Stimulated activated naive CD8-positive, alpha-beta T cell treated with anti-CD3 and anti-CD28 coated beads, Interleukin-15, Interleukin-2, amounts not matched to agents 100 U/mL and 50 U/mL, for 24 hours (primary cell): ENCODE measurements around the gene KCNK15.
A peak's percentile ranks its signal among the peaks of the same experiment; 100 is the strongest.

ENCODE experiments used
- ATAC-seq: fragments of 150-1000 bp; cut with Tn5 transposase; one replicate; pipeline ENCODE4 v1.10.0; 2021
- DNase-seq: peaks from one replicate; pipeline ENCODE4 v3.0.0; 2021

KCNK15 gene

DNA sequence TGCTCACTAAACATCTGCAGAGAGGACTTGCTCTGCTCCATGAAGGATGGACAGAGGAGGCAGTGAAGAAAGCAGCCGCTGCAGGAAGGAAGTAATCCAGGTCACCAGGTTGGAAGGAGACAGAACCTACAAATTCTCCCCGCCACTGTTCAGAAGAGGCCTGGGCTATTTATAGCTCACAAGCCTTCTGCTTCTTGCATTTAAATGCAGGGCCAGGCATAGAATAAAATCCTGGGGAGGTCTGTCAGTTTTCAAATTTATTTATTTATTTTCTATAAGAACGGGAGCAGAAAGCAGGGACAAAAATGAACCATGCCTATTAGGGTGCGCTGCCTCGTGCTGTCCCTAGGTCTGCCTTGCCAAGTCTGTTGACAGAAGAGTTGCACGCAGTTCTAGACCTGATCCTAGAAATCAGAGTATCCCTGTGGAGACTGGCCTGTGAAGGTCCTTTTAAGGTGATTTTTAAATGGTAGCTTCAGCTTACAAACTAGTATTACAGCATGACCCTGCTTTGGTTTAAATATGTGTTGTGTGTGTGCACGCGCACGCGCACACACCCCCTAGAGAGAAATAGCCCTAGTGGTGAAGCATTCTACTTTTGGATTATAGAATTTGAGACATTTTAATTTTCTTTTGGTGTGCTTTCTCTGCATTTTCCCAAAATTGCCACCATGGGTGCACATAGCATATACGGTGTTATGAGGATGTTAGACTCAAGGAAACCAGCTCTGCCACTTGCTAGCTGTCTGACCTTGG, 45.2 kb downstream of the KCNK15 start:
- DNase-seq (no peak), ATAC-seq (no peak)

DNA sequence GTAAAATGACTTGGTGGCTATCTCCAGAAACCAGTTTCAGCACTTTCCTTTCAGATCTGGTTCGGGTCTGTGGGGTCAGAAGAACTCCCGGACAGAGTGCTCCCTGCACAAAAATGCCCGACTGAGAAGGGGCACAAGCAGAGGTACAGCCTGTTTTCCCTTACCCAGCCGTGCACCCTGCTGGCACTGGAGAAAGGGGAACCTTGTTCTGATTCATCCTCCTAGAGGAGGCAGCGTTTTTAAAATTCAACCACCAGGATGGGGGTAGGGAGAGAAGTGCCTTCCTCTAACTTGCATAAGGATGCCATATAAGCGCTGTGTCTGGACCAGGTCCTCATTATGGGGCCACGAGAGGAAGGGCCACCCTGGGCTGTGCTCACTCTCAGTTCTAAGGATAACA, 47.1 kb downstream of the KCNK15 start:
- DNase-seq = no peak

DNA sequence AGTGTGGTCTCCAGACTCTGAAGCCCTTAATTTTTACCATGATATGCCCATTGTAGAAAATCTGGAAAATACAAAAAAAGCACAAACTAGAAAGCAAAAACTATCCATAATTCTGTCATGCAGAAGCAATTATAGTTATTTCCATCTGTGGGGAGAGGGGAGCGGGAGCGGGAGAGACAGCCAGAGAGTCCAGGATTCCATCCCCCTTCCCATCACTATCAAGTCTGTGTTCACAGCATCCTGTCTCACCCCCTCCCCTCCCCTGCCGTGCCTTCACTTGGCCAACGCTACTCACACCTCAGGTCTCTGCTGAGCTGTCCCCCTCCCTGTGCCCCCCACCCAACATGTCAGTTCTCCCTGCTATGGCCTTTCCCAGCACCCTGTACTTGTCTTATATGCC, 50.2 kb downstream of the KCNK15 start:
- ATAC-seq (no peak), DNase-seq (no peak)

More for the DNA sequence above, 47.1 kb downstream of the KCNK15 start:
- ATAC-seq = no peak

DNA sequence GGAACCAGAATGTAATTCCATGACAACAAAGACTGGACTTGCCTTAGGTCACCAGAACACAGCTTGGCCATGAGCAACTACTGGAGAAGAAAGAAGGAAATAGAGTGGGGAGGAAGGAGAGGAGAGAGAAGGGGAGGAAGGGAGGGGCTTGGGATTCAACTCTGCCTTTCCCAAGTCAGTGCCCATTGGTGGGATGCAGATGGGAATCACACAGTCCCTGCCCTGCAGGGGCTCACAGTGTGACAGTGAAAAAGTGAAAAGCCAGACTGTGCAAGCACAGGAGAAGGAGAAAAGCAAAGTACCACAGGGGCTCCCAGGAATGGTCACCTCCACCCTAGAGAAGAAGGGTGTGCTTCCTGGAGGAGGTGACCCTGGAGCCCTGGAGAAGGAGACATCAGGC, 50.6 kb downstream of the KCNK15 start:
- ATAC-seq (no peak), DNase-seq (no peak)

DNA sequence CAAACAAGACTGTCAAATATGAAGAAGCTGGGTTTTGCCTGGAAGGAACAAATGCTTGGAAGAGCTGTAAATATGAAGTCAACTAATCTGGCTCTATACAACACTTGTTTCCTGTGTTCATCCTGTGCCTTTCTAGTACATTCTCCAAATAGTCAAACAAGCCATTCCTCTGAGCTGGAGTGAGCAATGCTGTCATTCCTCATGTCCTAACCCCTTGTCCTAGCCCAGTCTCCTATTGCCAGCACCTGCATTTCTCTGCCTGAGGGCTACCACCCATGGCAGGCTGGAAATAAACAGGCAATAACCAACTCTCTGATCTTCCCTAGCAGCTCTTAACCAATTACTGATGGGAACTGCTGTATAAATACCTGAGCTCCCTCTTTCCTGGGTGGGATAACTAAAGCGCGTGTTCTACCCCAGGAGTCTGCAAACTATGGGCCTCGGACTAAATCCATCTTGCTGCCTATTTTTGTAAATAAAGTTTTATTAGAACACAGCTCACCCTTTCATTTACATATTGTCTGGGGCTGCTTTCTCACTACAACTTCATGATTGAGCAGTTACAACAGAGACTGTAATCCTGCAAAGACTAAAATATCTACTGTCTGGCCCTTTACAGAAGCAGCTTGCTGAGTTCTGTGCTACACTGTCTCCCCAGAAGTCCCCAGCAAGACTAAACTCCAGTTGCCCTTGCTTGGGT, 51.2 kb downstream of the KCNK15 start:
- no peak for ATAC-seq
- DNase-seq = no peak

DNA sequence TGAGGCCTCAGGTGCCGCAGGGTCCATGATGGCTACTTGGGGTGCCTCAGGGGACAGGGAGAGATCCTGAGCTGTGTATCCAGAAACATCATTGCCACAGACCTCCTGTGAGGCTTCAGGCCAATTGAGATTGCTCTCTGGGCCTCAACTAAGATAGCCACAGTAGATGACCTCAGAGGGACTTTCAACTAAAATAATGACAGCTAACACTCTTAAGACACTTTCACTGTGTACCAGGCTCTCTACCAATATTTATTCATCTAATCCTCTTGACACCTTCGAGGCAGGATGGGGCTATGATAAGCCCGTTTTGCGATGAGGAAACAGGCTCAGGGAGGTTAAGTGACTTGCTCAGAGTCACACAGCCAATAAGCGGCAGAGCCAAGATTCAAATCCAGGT, 54.0 kb downstream of the KCNK15 start:
- DNase-seq = no peak

DNA sequence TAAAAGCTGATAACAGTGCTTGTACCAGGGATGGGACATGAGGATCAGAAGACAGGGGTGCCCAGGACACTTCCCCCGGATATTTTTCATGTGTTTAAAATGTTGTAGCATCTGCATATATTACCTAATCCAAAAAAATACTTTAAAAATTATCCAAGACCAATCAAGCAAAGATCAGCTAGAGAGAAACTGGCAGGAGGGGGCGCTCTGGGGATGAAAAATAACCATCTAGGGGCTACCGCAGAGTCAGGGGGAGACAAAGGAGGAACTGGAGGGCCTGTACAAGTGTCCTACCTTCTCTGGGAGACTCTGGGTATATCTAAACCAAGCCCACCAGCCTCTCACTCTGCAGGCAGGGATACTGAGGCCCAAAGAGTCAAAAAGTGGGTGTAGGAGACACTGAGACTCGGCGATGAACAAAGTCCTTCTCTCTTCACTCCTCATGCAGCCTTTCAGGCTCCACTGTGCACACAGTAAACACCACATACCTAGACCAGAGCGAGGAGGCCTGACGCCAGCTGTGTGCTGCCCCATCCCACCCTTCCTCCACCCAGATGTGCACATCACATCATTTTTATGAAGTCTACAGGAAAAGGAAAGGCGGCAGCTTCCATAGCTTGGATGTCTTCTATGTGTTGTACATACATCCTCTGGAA, 54.9 kb downstream of the KCNK15 start:
- no peak for ATAC-seq
- peak; percentile 21 for DNase-seq

More for the DNA sequence above, 54.0 kb downstream of the KCNK15 start:
- no peak for ATAC-seq
